ENCODE results near the gene STIP1.

STIP1 gene

DNA sequence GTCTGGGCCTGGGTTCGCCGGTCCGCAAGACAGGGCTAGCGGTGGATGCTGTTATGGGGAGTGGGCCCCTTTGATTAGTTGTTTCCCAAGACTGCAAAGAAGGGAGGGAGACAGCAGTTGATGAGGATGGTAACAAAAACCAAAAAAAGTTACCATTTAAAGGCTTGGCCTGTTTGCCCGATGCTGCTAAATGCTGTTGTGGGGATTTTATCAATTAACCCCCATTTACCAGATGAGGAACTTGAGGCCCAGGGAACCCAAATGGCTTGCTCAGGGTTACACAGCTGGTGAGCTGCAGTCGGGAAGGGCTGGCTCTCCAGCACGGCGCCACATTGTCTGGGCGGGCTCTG, 36.7 kb downstream of the STIP1 start:
- Mint-ChIP-seq H3K4me3 (no peak overlapping the region), H3K9me3 (no peaks in the 10 kb centered on the region), H3K36me3 (peaks cover 22% of the 10 kb centered on the region), H3K27ac (no peak overlapping the region), H3K27me3 (no peaks in the 10 kb centered on the region), H3K4me1 (peaks cover 29% of the 10 kb centered on the region)
- ATAC-seq: no peak

DNA sequence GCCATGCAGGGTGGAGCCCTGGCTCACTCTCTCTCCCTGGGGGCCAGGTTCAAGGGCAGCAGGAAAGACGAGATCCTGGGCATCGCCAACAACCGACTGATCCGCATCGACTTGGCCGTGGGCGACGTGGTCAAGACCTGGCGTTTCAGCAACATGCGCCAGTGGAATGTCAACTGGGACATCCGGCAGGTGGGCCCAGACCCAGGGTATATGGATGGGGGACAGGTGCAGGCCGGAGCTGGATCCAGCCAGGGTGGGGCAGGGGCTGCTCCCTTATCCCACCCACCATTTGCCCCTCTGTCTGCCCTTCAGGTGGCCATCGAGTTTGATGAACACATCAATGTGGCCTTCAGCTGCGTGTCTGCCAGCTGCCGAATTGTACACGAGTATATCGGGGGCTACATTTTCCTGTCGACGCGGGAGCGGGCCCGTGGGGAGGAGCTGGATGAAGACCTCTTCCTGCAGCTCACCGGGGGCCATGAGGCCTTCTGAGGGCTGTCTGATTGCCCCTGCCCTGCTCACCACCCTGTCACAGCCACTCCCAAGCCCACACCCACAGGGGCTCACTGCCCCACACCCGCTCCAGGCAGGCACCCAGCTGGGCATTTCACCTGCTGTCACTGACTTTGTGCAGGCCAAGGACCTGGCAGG, 37.2 kb downstream of the STIP1 start:
- Mint-ChIP-seq H3K4me1 (peaks cover 34% of the 10 kb centered on the region), H3K27me3 (no peaks in the 10 kb centered on the region), H3K27ac (no peak overlapping the region), H3K36me3 (peaks cover 22% of the 10 kb centered on the region), H3K4me3 (no peak overlapping the region), H3K9me3 (no peaks in the 10 kb centered on the region)
- ATAC-seq: no peak

DNA sequence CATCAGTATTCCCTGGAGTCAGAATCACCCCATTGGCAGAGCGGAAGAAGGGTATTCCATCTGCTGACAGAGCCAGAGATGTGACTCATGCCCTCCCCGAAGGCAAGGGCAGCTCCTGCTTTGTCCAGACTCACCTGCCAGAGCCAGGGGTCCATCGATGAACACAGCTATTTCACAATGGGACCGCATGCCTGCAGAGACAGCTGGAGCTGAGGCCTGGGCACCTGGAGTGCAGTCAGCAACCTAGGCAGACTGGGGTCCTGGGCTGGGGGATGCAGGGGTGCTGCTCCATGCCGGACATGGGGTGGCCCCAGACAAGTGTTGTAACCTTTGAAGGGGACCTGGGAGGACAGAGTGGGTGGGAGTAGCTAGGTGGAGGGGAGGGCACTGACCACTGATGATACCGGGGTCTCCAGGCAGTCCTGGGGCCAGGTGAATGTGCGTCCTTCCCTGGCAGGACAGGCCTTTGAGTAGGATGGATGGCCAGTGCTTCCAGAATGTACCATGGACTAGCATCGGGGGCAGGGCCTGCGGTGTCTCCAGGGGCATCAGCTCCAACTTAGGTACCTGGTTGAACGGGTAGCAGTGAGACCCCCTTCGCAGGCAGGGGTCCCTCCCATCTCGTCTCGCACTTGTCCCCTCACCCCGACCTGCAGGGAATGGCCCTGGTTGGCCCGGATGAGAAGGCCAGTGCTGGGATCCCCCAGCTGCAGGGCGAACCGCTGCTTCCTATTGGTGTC, 38.4 kb downstream of the STIP1 start:
- ATAC-seq: no peak
- peaks cover 34% of the 10 kb centered on the region for H3K4me1 Mint-ChIP-seq
- H3K27ac Mint-ChIP-seq: peak overlapping the region; percentile 91

DNA sequence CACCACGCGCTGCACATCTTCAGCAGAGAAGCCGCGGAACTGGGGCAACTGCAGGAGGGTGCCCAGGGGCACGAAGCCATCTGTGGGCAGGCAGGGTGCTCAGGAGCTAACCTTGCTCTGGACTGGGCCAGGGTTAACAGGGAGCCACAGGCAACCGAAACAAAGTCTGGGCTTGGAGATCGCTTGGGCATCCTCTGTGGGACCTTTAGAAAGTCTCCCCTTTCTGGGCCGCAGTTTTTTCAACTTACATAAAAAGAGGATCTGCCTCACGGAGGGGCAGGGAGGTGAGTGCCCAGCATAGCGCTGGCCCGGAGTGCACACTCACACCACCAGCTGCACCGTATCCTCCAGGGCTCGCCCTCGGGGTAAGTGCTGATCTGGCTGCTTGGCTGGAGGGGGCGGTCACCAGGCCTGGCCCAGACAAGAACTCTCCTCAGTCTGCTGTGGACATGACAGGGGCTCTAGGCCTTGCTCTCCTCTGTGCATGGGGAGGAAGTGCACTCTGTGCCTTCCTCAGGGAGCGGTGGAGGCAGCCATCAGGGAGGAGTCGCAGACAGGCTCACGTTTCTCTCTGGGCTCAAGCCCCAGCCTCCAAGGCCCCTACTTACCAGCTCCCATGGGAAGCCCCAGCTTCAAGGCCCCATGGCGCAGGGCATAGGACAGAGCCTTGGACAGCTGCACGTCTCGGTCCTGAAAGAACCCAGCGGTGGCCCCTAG, 39.1 kb downstream of the STIP1 start:
- Mint-ChIP-seq H3K27me3 (no peaks in the 10 kb centered on the region), H3K4me3 (peak overlapping the region; percentile 91), H3K9me3 (no peaks in the 10 kb centered on the region), H3K4me1 (peaks cover 42% of the 10 kb centered on the region), H3K36me3 (peaks cover 9% of the 10 kb centered on the region), H3K27ac (peak overlapping the region; percentile 91)
- ATAC-seq: no peak

More for the DNA sequence above, 38.4 kb downstream of the STIP1 start:
- H3K27me3 Mint-ChIP-seq: no peaks in the 10 kb centered on the region
- peak overlapping the region; percentile 91 for H3K4me3 Mint-ChIP-seq
- H3K9me3 Mint-ChIP-seq: no peaks in the 10 kb centered on the region
- H3K36me3 Mint-ChIP-seq: peaks cover 10% of the 10 kb centered on the region

DNA sequence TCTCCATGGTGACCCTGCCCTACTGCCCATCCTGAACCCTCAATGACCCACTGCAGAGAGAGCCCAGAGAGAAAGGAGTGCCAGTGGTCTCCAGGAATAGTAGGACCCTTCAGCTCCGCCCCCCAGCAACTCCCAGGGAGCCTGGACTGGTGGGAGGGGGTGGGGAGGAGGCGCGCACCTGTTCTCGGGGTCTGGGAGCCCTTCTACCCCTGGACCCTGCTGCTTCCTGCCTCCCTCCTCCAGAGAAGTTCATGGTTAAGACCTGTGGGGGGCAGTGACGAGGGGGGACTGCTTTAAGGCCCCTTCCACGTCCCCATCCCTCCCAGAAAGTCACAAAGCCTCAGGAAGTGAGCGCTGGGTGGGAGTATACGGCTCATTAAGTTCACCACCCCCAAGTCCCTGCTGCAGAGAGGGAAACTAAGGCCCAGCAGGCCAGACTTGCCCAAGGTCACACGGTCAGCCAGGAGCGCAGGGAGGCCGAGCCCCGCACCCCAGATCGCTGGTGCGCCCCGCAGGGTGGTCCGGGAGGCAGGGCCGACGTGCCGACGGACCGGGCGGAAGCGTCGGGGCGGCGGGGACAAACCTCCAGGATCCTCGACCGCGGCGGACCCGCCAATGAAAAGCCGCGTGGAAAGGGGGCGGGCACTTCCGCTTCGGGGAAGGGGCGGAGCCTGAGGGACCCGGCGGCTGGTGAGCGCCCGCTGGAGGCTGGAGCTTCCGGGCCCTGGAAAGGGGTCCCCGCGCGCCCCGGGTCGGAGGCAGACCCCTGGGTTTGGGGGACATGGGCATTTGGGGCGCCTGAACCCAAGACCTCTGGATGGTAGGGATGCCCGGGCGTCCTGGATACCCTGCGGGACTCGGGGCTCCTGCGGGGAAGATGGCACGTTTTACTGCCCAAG, 39.9 kb downstream of the STIP1 start, which contains the start of the genes NUDT22 and TRPT1:
Gene NUDT22, plus strand, starts transcription at position 667 of the 899 bp plus-strand sequence. CDS start 379 bp downstream, outside the sequence.
Gene TRPT1, minus strand, starts transcription at position 579 of the 899 bp plus-strand sequence. Its CDS starts 326 bp downstream, at position 253.
- H3K4me1 Mint-ChIP-seq: peaks cover 44% of the 10 kb centered on the region
- no peaks in the 10 kb centered on the region for H3K9me3 Mint-ChIP-seq
- peak within 1 kb of the TSS; percentile 91 for H3K4me3 Mint-ChIP-seq
- H3K27ac Mint-ChIP-seq: peak within 1 kb of the TSS; percentile 91
- peaks cover 9% of the 10 kb centered on the region for H3K36me3 Mint-ChIP-seq
- H3K27me3 Mint-ChIP-seq: no peaks in the 10 kb centered on the region
- ATAC-seq: peak; percentile 79

DNA sequence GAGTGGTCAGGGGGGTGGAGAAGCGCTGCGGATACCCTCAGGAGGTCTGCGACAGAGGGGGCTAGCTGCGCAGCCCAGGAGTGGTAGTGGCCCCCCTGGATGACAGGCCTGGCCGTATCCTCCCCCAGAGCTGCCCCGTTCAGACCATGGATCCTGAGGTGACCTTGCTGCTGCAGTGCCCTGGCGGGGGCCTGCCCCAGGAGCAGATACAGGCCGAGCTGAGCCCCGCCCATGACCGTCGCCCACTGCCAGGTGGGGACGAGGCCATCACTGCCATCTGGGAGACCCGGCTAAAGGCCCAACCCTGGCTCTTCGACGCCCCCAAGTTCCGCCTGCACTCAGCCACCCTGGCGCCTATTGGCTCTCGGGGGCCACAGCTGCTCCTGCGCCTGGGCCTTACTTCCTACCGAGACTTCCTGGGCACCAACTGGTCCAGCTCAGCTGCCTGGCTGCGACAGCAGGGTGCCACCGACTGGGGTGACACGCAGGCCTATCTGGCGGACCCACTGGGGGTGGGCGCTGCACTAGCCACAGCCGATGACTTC, 40.6 kb downstream of the STIP1 start:
- H3K36me3 Mint-ChIP-seq: peaks cover 5% of the 10 kb centered on the region
- H3K27me3 Mint-ChIP-seq: no peaks in the 10 kb centered on the region
- no peaks in the 10 kb centered on the region for H3K9me3 Mint-ChIP-seq
- H3K27ac Mint-ChIP-seq: peak overlapping the region; percentile 91
- peak; percentile 68 for ATAC-seq
- H3K4me3 Mint-ChIP-seq: peak overlapping the region; percentile 91
- H3K4me1 Mint-ChIP-seq: peaks cover 48% of the 10 kb centered on the region

DNA sequence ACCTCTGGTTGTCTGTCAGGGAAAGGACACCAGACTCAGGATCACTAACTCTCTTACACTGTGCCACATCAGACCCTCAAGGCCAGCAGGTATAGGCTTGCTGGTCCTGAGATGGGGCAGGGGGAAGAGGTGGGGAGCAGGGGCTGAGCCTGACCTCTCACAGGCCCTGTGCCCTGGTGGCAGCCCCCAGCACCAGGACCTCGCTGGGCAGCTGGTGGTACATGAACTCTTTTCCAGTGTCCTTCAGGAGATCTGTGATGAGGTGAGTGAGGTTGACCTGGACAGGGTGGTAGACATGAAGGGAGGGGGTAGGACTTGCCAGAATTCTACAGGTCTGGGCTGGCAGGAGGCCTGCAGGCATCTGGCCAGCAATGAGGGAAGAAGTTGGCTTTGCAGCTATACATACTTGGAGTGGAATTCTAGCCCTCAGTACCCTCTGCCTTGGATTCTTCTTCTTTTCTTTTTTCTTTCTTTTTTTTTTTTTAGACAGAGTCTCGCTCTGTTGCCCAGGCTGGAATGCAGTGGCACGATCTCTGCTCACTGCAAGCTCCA, 41.5 kb downstream of the STIP1 start:
- Mint-ChIP-seq H3K36me3 (peaks cover 5% of the 10 kb centered on the region), H3K27ac (peak overlapping the region; percentile 91), H3K4me1 (peaks cover 57% of the 10 kb centered on the region), H3K27me3 (no peaks in the 10 kb centered on the region), H3K4me3 (peak overlapping the region; percentile 91), H3K9me3 (no peaks in the 10 kb centered on the region)
- no peak for ATAC-seq

DNA sequence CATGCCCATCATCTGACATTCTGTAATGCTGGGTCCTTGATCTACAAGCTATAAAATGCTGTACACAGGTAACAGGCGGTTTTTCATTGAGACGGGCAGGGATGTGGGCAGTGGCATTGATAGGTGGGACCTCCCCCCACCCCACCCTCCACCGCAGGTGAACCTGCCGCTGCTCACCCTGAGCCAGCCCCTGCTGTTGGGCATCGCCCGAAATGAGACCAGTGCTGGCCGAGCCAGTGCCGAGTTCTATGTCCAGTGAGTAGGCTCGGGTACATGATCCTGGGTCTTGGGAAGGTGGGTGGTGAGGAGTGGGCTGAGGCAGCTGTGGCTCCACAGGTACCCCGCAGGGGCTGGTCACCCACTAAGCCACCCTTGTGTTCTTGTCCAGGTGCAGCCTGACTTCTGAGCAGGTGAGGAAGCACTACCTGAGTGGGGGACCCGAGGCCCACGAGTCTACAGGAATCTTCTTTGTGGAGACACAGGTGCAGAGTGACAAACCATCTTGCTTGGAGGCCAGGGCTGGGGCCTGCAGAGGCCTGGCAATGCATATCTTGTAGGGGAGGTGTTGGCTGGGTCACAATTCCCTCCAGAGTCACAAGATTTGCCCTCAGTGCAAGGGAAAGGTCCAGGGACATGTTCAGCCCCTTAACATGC, 43.2 kb downstream of the STIP1 start:
- peak overlapping the region; percentile 91 for H3K4me3 Mint-ChIP-seq
- H3K4me1 Mint-ChIP-seq: peaks cover 73% of the 10 kb centered on the region
- peaks cover 5% of the 10 kb centered on the region for H3K36me3 Mint-ChIP-seq
- ATAC-seq: no peak
- peak overlapping the region; percentile 91 for H3K27ac Mint-ChIP-seq
- H3K27me3 Mint-ChIP-seq: no peaks in the 10 kb centered on the region
- no peaks in the 10 kb centered on the region for H3K9me3 Mint-ChIP-seq

DNA sequence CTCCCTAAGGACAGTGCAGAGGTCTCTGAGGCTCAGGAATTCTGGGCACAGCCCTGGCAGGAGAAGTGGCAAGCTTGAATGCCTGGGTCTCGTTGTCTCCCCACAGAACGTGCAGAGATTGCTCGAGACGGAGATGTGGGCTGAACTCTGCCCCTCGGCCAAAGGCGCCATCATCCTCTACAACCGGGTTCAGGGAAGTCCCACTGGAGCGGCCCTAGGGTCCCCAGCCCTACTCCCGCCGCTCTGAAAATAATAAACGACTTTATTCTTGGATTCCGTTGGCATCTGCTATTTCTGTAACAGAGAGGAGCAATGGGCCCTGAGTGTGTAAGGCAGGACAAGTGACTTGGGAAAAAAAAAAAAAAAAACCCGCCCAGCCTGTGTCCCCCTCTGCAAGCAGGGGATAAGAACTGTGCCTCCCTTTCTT, 43.8 kb downstream of the STIP1 start:
- H3K4me1 Mint-ChIP-seq: peaks cover 68% of the 10 kb centered on the region

DNA sequence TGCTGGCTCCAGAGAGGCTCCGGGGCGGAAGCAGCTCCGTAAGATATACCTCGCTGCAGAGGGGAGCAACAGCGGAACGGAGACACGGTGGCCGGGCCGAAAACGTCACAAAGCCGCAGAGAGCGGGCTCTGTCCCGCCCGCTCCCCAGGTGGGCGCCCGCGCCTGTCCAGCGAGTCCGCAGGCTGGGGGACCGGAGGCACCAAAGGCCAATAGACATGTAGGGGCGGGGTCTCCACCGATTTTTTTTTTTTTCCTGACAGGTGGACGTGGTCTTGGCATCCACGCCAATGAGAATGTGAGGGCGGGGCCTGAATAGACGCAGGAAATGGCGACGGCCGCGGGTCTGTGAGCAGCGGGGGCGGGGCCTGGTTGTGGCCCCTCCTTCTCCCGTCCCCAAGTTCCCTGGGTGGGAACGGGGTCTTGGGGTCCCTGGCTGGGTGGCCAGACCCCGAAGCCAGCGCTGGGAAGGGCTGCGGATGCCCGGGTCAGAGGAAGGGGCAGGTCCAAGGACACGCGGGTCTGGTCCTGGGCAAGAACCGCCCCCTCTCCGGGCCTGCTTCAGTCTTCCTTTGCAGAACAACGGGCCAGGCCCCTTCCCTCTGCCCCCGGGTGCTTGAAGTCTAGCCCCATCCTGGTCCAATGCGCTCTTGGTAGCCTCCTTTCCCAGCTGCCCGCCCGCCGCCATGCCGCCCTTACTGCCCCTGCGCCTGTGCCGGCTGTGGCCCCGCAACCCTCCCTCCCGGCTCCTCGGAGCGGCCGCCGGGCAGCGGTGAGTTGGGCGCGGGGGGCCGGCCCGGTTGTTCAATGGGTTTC, 44.4 kb downstream of the STIP1 start, which contains the start of gene DNAJC4:
Gene DNAJC4, plus strand, starts transcription at position 378 of the 814 bp plus-strand sequence. Its CDS starts 307 bp downstream, at position 685.
- Mint-ChIP-seq H3K4me3 (peak within 1 kb of the TSS; percentile 91), H3K27ac (peak within 1 kb of the TSS; percentile 91), H3K9me3 (no peaks in the 10 kb centered on the region), H3K36me3 (peaks cover 11% of the 10 kb centered on the region), H3K4me1 (peaks cover 68% of the 10 kb centered on the region), H3K27me3 (no peaks in the 10 kb centered on the region)
- peak; percentile 72 for ATAC-seq

More for the DNA sequence above, 43.8 kb downstream of the STIP1 start:
- no peaks in the 10 kb centered on the region for H3K27me3 Mint-ChIP-seq
- peak overlapping the region; percentile 91 for H3K27ac Mint-ChIP-seq
- no peak for ATAC-seq
- H3K4me3 Mint-ChIP-seq: peak overlapping the region; percentile 91
- H3K36me3 Mint-ChIP-seq: peaks cover 5% of the 10 kb centered on the region
- no peaks in the 10 kb centered on the region for H3K9me3 Mint-ChIP-seq

DNA sequence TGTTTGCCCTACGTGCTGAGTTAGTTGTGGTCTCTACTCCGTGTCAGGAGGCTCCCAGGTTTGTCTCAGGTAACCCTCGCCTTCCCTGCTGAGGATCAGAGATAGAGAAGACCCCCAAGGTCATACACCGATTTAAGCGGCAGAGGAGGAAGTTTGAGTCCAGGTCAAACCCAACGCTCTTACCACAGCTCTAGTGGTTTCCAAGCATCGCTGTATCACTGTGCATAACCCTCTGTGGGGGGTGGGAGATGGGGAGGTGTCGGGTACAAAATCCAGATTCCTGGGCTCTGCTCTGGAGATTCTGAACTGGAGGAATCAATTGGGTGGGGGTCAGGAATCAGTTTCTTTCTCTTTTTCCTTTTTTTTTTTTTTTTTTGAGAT, 45.0 kb downstream of the STIP1 start:
- Mint-ChIP-seq H3K27ac (peak overlapping the region; percentile 91), H3K9me3 (no peaks in the 10 kb centered on the region), H3K27me3 (no peaks in the 10 kb centered on the region), H3K4me1 (peaks cover 72% of the 10 kb centered on the region), H3K4me3 (peak overlapping the region; percentile 91), H3K36me3 (peaks cover 14% of the 10 kb centered on the region)
- no peak for ATAC-seq

DNA sequence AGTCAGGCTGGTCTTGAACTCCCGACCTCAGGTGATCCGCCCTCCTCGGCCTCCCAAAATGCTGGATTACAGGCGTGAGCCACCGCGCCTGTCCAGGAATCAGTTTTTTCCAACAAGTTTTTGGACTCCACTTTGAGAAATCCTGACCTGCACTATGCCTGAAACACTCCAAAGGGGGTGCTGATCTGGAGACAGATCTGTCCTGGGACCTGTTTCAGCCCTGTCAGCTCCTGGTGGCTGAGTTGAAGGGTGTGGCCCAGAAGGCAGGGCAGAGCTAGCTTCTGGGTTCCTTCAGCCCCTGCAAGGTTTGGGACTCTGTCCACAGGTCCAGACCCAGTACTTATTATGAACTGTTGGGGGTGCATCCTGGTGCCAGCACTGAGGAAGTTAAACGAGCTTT, 45.6 kb downstream of the STIP1 start:
- H3K36me3 Mint-ChIP-seq: peaks cover 14% of the 10 kb centered on the region
- peak overlapping the region; percentile 91 for H3K4me3 Mint-ChIP-seq
- no peaks in the 10 kb centered on the region for H3K9me3 Mint-ChIP-seq
- H3K4me1 Mint-ChIP-seq: peaks cover 73% of the 10 kb centered on the region
- H3K27ac Mint-ChIP-seq: peak overlapping the region; percentile 91
- H3K27me3 Mint-ChIP-seq: no peaks in the 10 kb centered on the region
- ATAC-seq: no peak

Data from stimulated activated memory B cell treated with anti-CD40 and anti-IgM and Interleukin-4, amounts not matched to agents 10 μg/mL and 1 μg/mL and 100 μg/mL, for 72 hours (primary cell).